ENCODE results near the gene SRP19. TPM values are rescaled to one million over a fixed set of nuclear protein-coding genes. Genes with fewer than 3 reads are reported as not detected.

SRP19 gene
- total RNA-seq, 4 donors from 2014 or later: 37.1 to 154 (median 49.7) TPM

GRCh38 chr5:112867411-112867810 is 6.3 kb downstream of the SRP19 start:
- TF ChIP-seq CTCF (IDR thresholded peaks at IDR 0.05) (no peak), POLR2A (IDR thresholded peaks at IDR 0.05) (no peak)
- intact Hi-C loops (cut with DNase I; ENCODE audit: low total_unique reads): no loop called here

GRCh38 chr5:112869948-112870347 is 8.9 kb downstream of the SRP19 start:
- TF ChIP-seq POLR2A (IDR thresholded peaks at IDR 0.05) (no peak), CTCF (IDR thresholded peaks at IDR 0.05) (no peak)
- no peak for DNase-seq
- Histone ChIP-seq H3K4me1 (no peaks in the 10 kb centered on the region), H3K27me3 (no peaks in the 10 kb centered on the region), H3K27ac (no peak overlapping the region), H3K9me3 (no peaks in the 10 kb centered on the region), H3K36me3 (no peaks in the 10 kb centered on the region), H3K4me3 (no peak overlapping the region)
- intact Hi-C loops (cut with DNase I; ENCODE audit: low total_unique reads): no loop called here

More at GRCh38 chr5:112867411-112867810, 6.3 kb downstream of the SRP19 start:
- H3K4me1 ChIP-seq: peaks cover 0 to 7% of the 10 kb centered on the region in 2 donors
- H3K27ac ChIP-seq: no peak overlapping the region
- H3K9me3 ChIP-seq: no peaks in the 10 kb centered on the region
- no peaks in the 10 kb centered on the region for H3K27me3 ChIP-seq
- H3K4me3 ChIP-seq: no peak overlapping the region
- H3K36me3 ChIP-seq: no peaks in the 10 kb centered on the region
- no peak for DNase-seq

- H3K9me3 ChIP-seq: no peaks in the 10 kb centered on the region
- TF ChIP-seq CTCF (IDR thresholded peaks at IDR 0.05) (no peak), POLR2A (IDR thresholded peaks at IDR 0.05) (no peak)
These were observed 9.9 kb downstream of the SRP19 start for GRCh38 chr5:112870966-112871365.

GRCh38 chr5:112876362-112876761 is 15.3 kb downstream of the SRP19 start:
- TF ChIP-seq CTCF (IDR thresholded peaks at IDR 0.05) (no peak), POLR2A (IDR thresholded peaks at IDR 0.05) (no peak)
- H3K9me3 ChIP-seq: no peaks in the 10 kb centered on the region
- H3K27me3 ChIP-seq: no peaks in the 10 kb centered on the region
- no peaks in the 10 kb centered on the region for H3K36me3 ChIP-seq
- intact Hi-C loops (cut with DNase I; ENCODE audit: low total_unique reads): no loop called here
- H3K4me1 ChIP-seq: no peaks in the 10 kb centered on the region
- no peak for DNase-seq
- H3K27ac ChIP-seq: no peak overlapping the region
- no peak overlapping the region for H3K4me3 ChIP-seq

More at GRCh38 chr5:112870966-112871365, 9.9 kb downstream of the SRP19 start:
- no peaks in the 10 kb centered on the region for H3K36me3 ChIP-seq
- H3K4me3 ChIP-seq: no peak overlapping the region
- intact Hi-C loops (cut with DNase I; ENCODE audit: low total_unique reads): no loop called here
- no peak overlapping the region for H3K27ac ChIP-seq
- H3K27me3 ChIP-seq: no peaks in the 10 kb centered on the region
- no peak for DNase-seq
- no peaks in the 10 kb centered on the region for H3K4me1 ChIP-seq

- H3K36me3 ChIP-seq: no peaks in the 10 kb centered on the region
- H3K4me1 ChIP-seq: no peaks in the 10 kb centered on the region
- TF ChIP-seq POLR2A (IDR thresholded peaks at IDR 0.05) (no peak), CTCF (IDR thresholded peaks at IDR 0.05) (no peak)
- no peak overlapping the region for H3K4me3 ChIP-seq
- no peak overlapping the region for H3K27ac ChIP-seq
- no peak for DNase-seq
- H3K9me3 ChIP-seq: no peaks in the 10 kb centered on the region
- intact Hi-C loops (cut with DNase I; ENCODE audit: low total_unique reads): no loop called here
- no peaks in the 10 kb centered on the region for H3K27me3 ChIP-seq
These were observed 17.0 kb downstream of the SRP19 start for GRCh38 chr5:112878101-112878500.

Measured in uterus (tissue), 4 donors.